K562 (cell line): Measurements from ENCODE around the gene BCR. TPM values are rescaled to one million over a fixed set of nuclear protein-coding genes. Genes with fewer than 3 reads are reported as not detected.

Experiments used
- ATAC-seq: fragments of 200-7000 bp; cut with Tn5 transposase; 3 replicates; pipeline ENCODE4 v1.9.1; 2020; ENCODE audit warnings: moderate library complexity
- BruUV-seq: library from RNA; stranded (reverse); fragments of 400-500 nt; replicated peaks from 2 replicates; lab custom pipeline; 2021; lab: Mats Ljungman, UMichigan
- CTCF ChIA-PET: fragments of 300-600 bp; formaldehyde crosslinking; extraction: SDS; loops from one replicate; lab custom pipeline; 2021; ENCODE audit warnings: low intra/inter-chr PET ratio; lab: Yijun Ruan, JAX
- POLR2A ChIA-PET: fragments of 300-600, 350-650 bp; sonication (Branson Sonifier 250); formaldehyde crosslinking; extraction: SDS; loops from one replicate; lab custom pipeline; 2021; ENCODE audit warnings: antibody characterized with exemption, inconsistent platforms; lab: Yijun Ruan, JAX
- DNase-seq, 4 experiments: peaks; one replicate each; pipeline versions ENCODE4 v3.0.0 to v3.0.0-alpha.2; 2011 to 2018; ENCODE audit warnings: low spot score in 3 of 4, mixed read lengths in 3 of 4; ENCODE audit errors: extremely low read depth in 1 of 4
- FAIRE-seq: peaks from 2 replicates; lab custom pipeline; 2011; peaks lifted over from hg19 to GRCh38; lab: Jason Lieb, UNC
- H2AFZ ChIP-seq: 2 replicates; pipeline ENCODE4 v1.6.0; 2011; ENCODE audit warnings: low read depth, low read length, control low read depth, inconsistent platforms
- H3K27ac ChIP-seq: fragments of 200-600 bp; 3 replicates; pipeline ENCODE4 v1.8.0; 2011; ENCODE audit warnings: low read depth, mild to moderate bottlenecking, control low read depth, inconsistent platforms, low read length, moderate library complexity, mixed read lengths; ENCODE audit errors: extremely low read depth
- H3K27me3 ChIP-seq, 2 experiments: fragments of 300-600 bp in 1 of 2; 2 replicates in 1 of 2; 3 replicates in 1 of 2; pipeline versions ENCODE4 v1.6.0 to v1.8.0; 2011; ENCODE audit warnings: inconsistent platforms in 2 of 2, low read length in 2 of 2, mild to moderate bottlenecking in 1 of 2, mixed read lengths in 1 of 2, moderate library complexity in 1 of 2; ENCODE audit not compliant: control insufficient read depth in 2 of 2, insufficient read depth in 2 of 2
- H3K36me3 ChIP-seq: fragments of 300-600 bp; 3 replicates; pipeline ENCODE4 v1.8.0; 2011; ENCODE audit warnings: mild to moderate bottlenecking, low read length, inconsistent platforms; ENCODE audit not compliant: control insufficient read depth, insufficient read depth
- H3K4me1 ChIP-seq, 2 experiments: fragments of 200-600 bp in 1 of 2; replicated peaks in 1 of 2; 2 replicates in 1 of 2; 3 replicates in 1 of 2; pipeline versions ENCODE4 v1.5.1 to v1.8.0; 2011; ENCODE audit warnings: inconsistent platforms in 2 of 2, low read length in 2 of 2, mild to moderate bottlenecking in 1 of 2, mixed read lengths in 1 of 2, moderate library complexity in 1 of 2; ENCODE audit not compliant: control insufficient read depth in 2 of 2, insufficient read depth in 2 of 2
- H3K4me2 ChIP-seq: 2 replicates; pipeline ENCODE4 v1.6.1; 2011; ENCODE audit warnings: low read length, control low read depth, inconsistent platforms, mixed read lengths; ENCODE audit not compliant: insufficient read depth
- H3K4me3 ChIP-seq: fragments of 200-600 bp; sonication (generic), shearing (Covaris generic); 2 replicates; pipeline ENCODE4 v1.5.1; 2016; ENCODE audit warnings: control low read depth, inconsistent platforms
- H3K79me2 ChIP-seq: fragments of 200-600 bp; 3 replicates; pipeline ENCODE4 v1.8.0; 2011; ENCODE audit warnings: low read length, inconsistent platforms; ENCODE audit not compliant: control insufficient read depth, insufficient read depth
- H3K9ac ChIP-seq, 2 experiments: 2 replicates each; pipeline versions ENCODE4 v1.6.0 to v1.6.1; 2011; ENCODE audit warnings: low read depth in 2 of 2, low read length in 2 of 2, control low read depth in 1 of 2, inconsistent platforms in 1 of 2, mild to moderate bottlenecking in 1 of 2, mixed read lengths in 1 of 2; ENCODE audit not compliant: insufficient read depth in 1 of 2
- H3K9me1 ChIP-seq: one replicate; pipeline ENCODE4 v1.6.0; 2011; ENCODE audit warnings: inconsistent platforms, mild to moderate bottlenecking, low read length, moderate library complexity; ENCODE audit not compliant: control insufficient read depth, insufficient read depth
- H3K9me3 ChIP-seq: replicated peaks from 2 replicates; pipeline ENCODE4 v1.5.1; 2011; ENCODE audit warnings: low read depth, low read length, inconsistent platforms; ENCODE audit not compliant: control insufficient read depth, insufficient read depth
- H4K20me1 ChIP-seq: replicated peaks from 2 replicates; pipeline ENCODE4 v1.6.1; 2011; ENCODE audit warnings: low read length, inconsistent platforms, mixed read lengths; ENCODE audit not compliant: control insufficient read depth, insufficient read depth
- HMGXB4 ChIP-seq: sonication (generic); formaldehyde crosslinking; IDR thresholded peaks from 2 replicates; pipeline ENCODE4 v1.8.1; 2023; ENCODE audit warnings: mild to moderate bottlenecking, missing genetic modification reagents
- HNRNPUL1 ChIP-seq: fragments of 200-400 bp; formaldehyde crosslinking; IDR thresholded peaks from 2 replicates; pipeline ENCODE4 v1.6.1; 2017; ENCODE audit warnings: low read length
- TBL1XR1 ChIP-seq, 2 experiments: IDR thresholded peaks; 2 replicates each; pipeline ENCODE4 v1.6.1; 2012; ENCODE audit warnings: improper control_type of control experiment in 2 of 2, low read length in 2 of 2, mild to moderate bottlenecking in 1 of 2
- WGBS: fragments of 100-300 bp; shearing (Covaris generic); methylation state at CpG from one replicate; pipeline ENCODE4 v1.1.6; 2016; ENCODE audit warnings: low coverage, mixed read lengths; ENCODE audit not compliant: insufficient coverage; ENCODE audit errors: missing lambda C conversion rate; 5-methylcytosine and 5-hydroxymethylcytosine counted together
- in situ Hi-C: fragments of 300-500 bp; cut with MboI; formaldehyde crosslinking; loops from 4 replicates; pipeline ENCODE4 v1.15.0; 2018; ENCODE audit warnings: inconsistent platforms, mixed read lengths
- intact Hi-C: fragments of 100-400 bp; cut with micrococcal nuclease; formaldehyde crosslinking; loops from 2 replicates; pipeline ENCODE4 v1.14.2; 2022
- polyA plus RNA-seq, 8 experiments: library from polyadenylated mRNA; depleted of rRNA in 4 of 8; stranded (reverse) in 5 of 8; unstranded in 3 of 8; fragments of >200 nt; fragmentation: Nextera tagmentation in 2 of 8; fragmentation: Illumina TruSeq in 1 of 8; extraction: Ambion mirVana in 2 of 8; extraction: Trizol in 1 of 8; gene quantifications; 2 replicates each; pipeline versions ENCODE4 v1.2.1 to v1.2.3, GENCODE V29; 2011 to 2014; ENCODE audit warnings: inconsistent platforms in 1 of 8, missing spikeins in 1 of 8
- total RNA-seq, 7 experiments: library from RNA; depleted of rRNA in 6 of 7; stranded (reverse); fragments of >200 nt in 6 of 7; fragmentation: Illumina TruSeq in 2 of 7; extraction: Trizol in 2 of 7; gene quantifications; 2 replicates each; pipeline versions ENCODE4 v1.2.1 to v1.2.3, GENCODE V29; 2011 to 2021; ENCODE audit warnings: low replicate concordance in 1 of 7

BCR gene
- total and polyA plus RNA-seq, 9 of the 15 experiments (the other 6 are each of a cell fraction or from before 2014, with no cell fraction given), result 0.41 to 150 (median 45.6) TPM

GRCh38 chr22:23255506-23256170, 75.3 kb downstream of the BCR start:
- Histone ChIP-seq H3K79me2 (peaks cover 20% of the 10 kb centered on the region), H3K27me3 (no peaks in the 10 kb centered on the region), H3K9me3 (no peaks in the 10 kb centered on the region), H3K27ac (no peak overlapping the region), H3K4me1 (peaks cover 16 to 42% of the 10 kb centered on the region in 2 experiments), H4K20me1 (peaks cover 79% of the 10 kb centered on the region), H3K9ac (peak overlapping the region in 1 of 2 experiments; percentile 51; a peak in 2 of 4 replicates), H3K4me3 (no peak overlapping the region), H2AFZ (no peak overlapping the region), H3K9me1 (peaks cover 45% of the 10 kb centered on the region), H3K4me2 (no peak overlapping the region), H3K36me3 (peaks cover 70% of the 10 kb centered on the region)
- CTCF ChIA-PET, result interaction anchor here (0.6 kb wide), 1 partner anchor 1348 kb away, joined by 3 read pairs; no protein-coding TSS in a partner anchor
- FAIRE-seq (no peak), ATAC-seq (no peak), DNase-seq (peak in 3 of 4 experiments; percentile 60 to 66 (median 66))
- WGBS, result 72% methylated on average over 8 of the region's 8 CpGs
- POLR2A ChIA-PET, result interaction anchor here (0.5 to 10.2 kb wide), 20 partner anchors 9 to 112 kb away, joined by 3 to 193 read pairs (median 5); partner anchors contain the start of genes BCR and RAB36
- intact Hi-C loops, result no loop called here
- TF ChIP-seq HNRNPUL1, result no peak
- 0 out of 2 replicates have a peak, but pooled peaks have one; percentile 13 for TF ChIP-seq HMGXB4
- no peak for TF ChIP-seq TBL1XR1 (IDR thresholded peaks at IDR 0.05; ENCODE audit: low read length in 2 of 2)
- no TSS peak for BruUV-seq
- in situ Hi-C loops, result no loop called here
